K562 (cell line): ENCODE measurements around the gene NMRAL1. TPM values are rescaled to one million over a fixed set of nuclear protein-coding genes. Genes with fewer than 3 reads are reported as not detected.

Experiments used
- ATAC-seq: fragments of 200-7000 bp; cut with Tn5 transposase; 3 replicates; pipeline ENCODE4 v1.9.1; 2020; ENCODE audit warnings: moderate library complexity
- BruUV-seq: library from RNA; stranded (reverse); fragments of 400-500 nt; replicated peaks from 2 replicates; lab custom pipeline; 2021; lab: Mats Ljungman, UMichigan
- CTCF ChIA-PET: fragments of 300-600 bp; formaldehyde crosslinking; extraction: SDS; loops from one replicate; lab custom pipeline; 2021; ENCODE audit warnings: low intra/inter-chr PET ratio; lab: Yijun Ruan, JAX
- POLR2A ChIA-PET: fragments of 300-600, 350-650 bp; sonication (Branson Sonifier 250); formaldehyde crosslinking; extraction: SDS; loops from one replicate; lab custom pipeline; 2021; ENCODE audit warnings: antibody characterized with exemption, inconsistent platforms; lab: Yijun Ruan, JAX
- DNase-seq, 4 experiments: peaks; one replicate each; pipeline versions ENCODE4 v3.0.0 to v3.0.0-alpha.2; 2011 to 2018; ENCODE audit warnings: low spot score in 3 of 4, mixed read lengths in 3 of 4; ENCODE audit errors: extremely low read depth in 1 of 4
- FAIRE-seq: peaks from 2 replicates; lab custom pipeline; 2011; peaks lifted over from hg19 to GRCh38; lab: Jason Lieb, UNC
- H2AFZ ChIP-seq: 2 replicates; pipeline ENCODE4 v1.6.0; 2011; ENCODE audit warnings: low read depth, low read length, control low read depth, inconsistent platforms
- H3K27ac ChIP-seq: fragments of 200-600 bp; 3 replicates; pipeline ENCODE4 v1.8.0; 2011; ENCODE audit warnings: low read depth, mild to moderate bottlenecking, control low read depth, inconsistent platforms, low read length, moderate library complexity, mixed read lengths; ENCODE audit errors: extremely low read depth
- H3K27me3 ChIP-seq, 2 experiments: fragments of 300-600 bp in 1 of 2; 2 replicates in 1 of 2; 3 replicates in 1 of 2; pipeline versions ENCODE4 v1.6.0 to v1.8.0; 2011; ENCODE audit warnings: inconsistent platforms in 2 of 2, low read length in 2 of 2, mild to moderate bottlenecking in 1 of 2, mixed read lengths in 1 of 2, moderate library complexity in 1 of 2; ENCODE audit not compliant: control insufficient read depth in 2 of 2, insufficient read depth in 2 of 2
- H3K36me3 ChIP-seq: fragments of 300-600 bp; 3 replicates; pipeline ENCODE4 v1.8.0; 2011; ENCODE audit warnings: mild to moderate bottlenecking, low read length, inconsistent platforms; ENCODE audit not compliant: control insufficient read depth, insufficient read depth
- H3K4me1 ChIP-seq, 2 experiments: fragments of 200-600 bp in 1 of 2; replicated peaks in 1 of 2; 2 replicates in 1 of 2; 3 replicates in 1 of 2; pipeline versions ENCODE4 v1.5.1 to v1.8.0; 2011; ENCODE audit warnings: inconsistent platforms in 2 of 2, low read length in 2 of 2, mild to moderate bottlenecking in 1 of 2, mixed read lengths in 1 of 2, moderate library complexity in 1 of 2; ENCODE audit not compliant: control insufficient read depth in 2 of 2, insufficient read depth in 2 of 2
- H3K4me2 ChIP-seq: 2 replicates; pipeline ENCODE4 v1.6.1; 2011; ENCODE audit warnings: low read length, control low read depth, inconsistent platforms, mixed read lengths; ENCODE audit not compliant: insufficient read depth
- H3K4me3 ChIP-seq: fragments of 200-600 bp; sonication (generic), shearing (Covaris generic); 2 replicates; pipeline ENCODE4 v1.5.1; 2016; ENCODE audit warnings: control low read depth, inconsistent platforms
- H3K79me2 ChIP-seq: fragments of 200-600 bp; 3 replicates; pipeline ENCODE4 v1.8.0; 2011; ENCODE audit warnings: low read length, inconsistent platforms; ENCODE audit not compliant: control insufficient read depth, insufficient read depth
- H3K9ac ChIP-seq, 2 experiments: 2 replicates each; pipeline versions ENCODE4 v1.6.0 to v1.6.1; 2011; ENCODE audit warnings: low read depth in 2 of 2, low read length in 2 of 2, control low read depth in 1 of 2, inconsistent platforms in 1 of 2, mild to moderate bottlenecking in 1 of 2, mixed read lengths in 1 of 2; ENCODE audit not compliant: insufficient read depth in 1 of 2
- H3K9me1 ChIP-seq: one replicate; pipeline ENCODE4 v1.6.0; 2011; ENCODE audit warnings: inconsistent platforms, mild to moderate bottlenecking, low read length, moderate library complexity; ENCODE audit not compliant: control insufficient read depth, insufficient read depth
- H3K9me3 ChIP-seq: replicated peaks from 2 replicates; pipeline ENCODE4 v1.5.1; 2011; ENCODE audit warnings: low read depth, low read length, inconsistent platforms; ENCODE audit not compliant: control insufficient read depth, insufficient read depth
- H4K20me1 ChIP-seq: replicated peaks from 2 replicates; pipeline ENCODE4 v1.6.1; 2011; ENCODE audit warnings: low read length, inconsistent platforms, mixed read lengths; ENCODE audit not compliant: control insufficient read depth, insufficient read depth
- C11orf30 ChIP-seq: fragments of 450-650 bp; IDR thresholded peaks from 2 replicates; pipeline ENCODE4 v1.6.1; 2016; ENCODE audit warnings: low read depth, mild to moderate bottlenecking
- HNRNPL ChIP-seq: fragments of 200-400 bp; formaldehyde crosslinking; IDR thresholded peaks from 2 replicates; pipeline ENCODE4 v1.6.1; 2017; ENCODE audit warnings: low read depth, mild to moderate bottlenecking, low read length
- HSF4 ChIP-seq: fragments of 250-450 bp; sonication (Bioruptor Pico); IDR thresholded peaks from 2 replicates; pipeline ENCODE4 v2.1.2; 2022; ENCODE audit warnings: mild to moderate bottlenecking, moderate library complexity, borderline replicate concordance
- MAFF ChIP-seq: IDR thresholded peaks from 2 replicates; pipeline ENCODE4 v1.6.1; 2012; ENCODE audit warnings: low read length, improper control_type of control experiment
- MAFG ChIP-seq: fragments of 450-650 bp; conservative IDR thresholded peaks from 2 replicates; pipeline ENCODE4 v1.6.1; 2016; ENCODE audit warnings: missing genetic modification characterization, missing compliant biosample characterization
- NFE2 ChIP-seq: IDR thresholded peaks from 2 replicates; pipeline ENCODE4 v1.6.1; 2014; ENCODE audit warnings: antibody characterized with exemption, low read depth
- NFE2L1 ChIP-seq: fragments of 450-650 bp; IDR thresholded peaks from 2 replicates; pipeline ENCODE4 v1.6.1; 2016; ENCODE audit warnings: missing genetic modification characterization, low read depth, mild to moderate bottlenecking, missing compliant biosample characterization, moderate library complexity, borderline replicate concordance
- U2AF2 ChIP-seq: fragments of 200-400 bp; formaldehyde crosslinking; optimal IDR thresholded peaks from 2 replicates; pipeline ENCODE3; 2017; ENCODE audit warnings: low read depth, mild to moderate bottlenecking, low read length
- ZNF316 ChIP-seq: fragments of 450-650 bp; IDR thresholded peaks from 2 replicates; pipeline ENCODE4 v1.6.1; 2016
- WGBS: fragments of 100-300 bp; shearing (Covaris generic); methylation state at CpG from one replicate; pipeline ENCODE4 v1.1.6; 2016; ENCODE audit warnings: low coverage, mixed read lengths; ENCODE audit not compliant: insufficient coverage; ENCODE audit errors: missing lambda C conversion rate; 5-methylcytosine and 5-hydroxymethylcytosine counted together
- in situ Hi-C: fragments of 300-500 bp; cut with MboI; formaldehyde crosslinking; loops from 4 replicates; pipeline ENCODE4 v1.15.0; 2018; ENCODE audit warnings: inconsistent platforms, mixed read lengths
- intact Hi-C: fragments of 100-400 bp; cut with micrococcal nuclease; formaldehyde crosslinking; loops from 2 replicates; pipeline ENCODE4 v1.14.2; 2022
- polyA plus RNA-seq, 8 experiments: library from polyadenylated mRNA; depleted of rRNA in 4 of 8; stranded (reverse) in 5 of 8; unstranded in 3 of 8; fragments of >200 nt; fragmentation: Nextera tagmentation in 2 of 8; fragmentation: Illumina TruSeq in 1 of 8; extraction: Ambion mirVana in 2 of 8; extraction: Trizol in 1 of 8; gene quantifications; 2 replicates each; pipeline versions ENCODE4 v1.2.1 to v1.2.3, GENCODE V29; 2011 to 2014; ENCODE audit warnings: inconsistent platforms in 1 of 8, missing spikeins in 1 of 8
- total RNA-seq, 7 experiments: library from RNA; depleted of rRNA in 6 of 7; stranded (reverse); fragments of >200 nt in 6 of 7; fragmentation: Illumina TruSeq in 2 of 7; extraction: Trizol in 2 of 7; gene quantifications; 2 replicates each; pipeline versions ENCODE4 v1.2.1 to v1.2.3, GENCODE V29; 2011 to 2021; ENCODE audit warnings: low replicate concordance in 1 of 7

NMRAL1 gene
- total and polyA plus RNA-seq, 9 of the 15 experiments (the other 6 are each of a cell fraction or from before 2014, with no cell fraction given), result 6.3 to 116 (median 63.2) TPM

GRCh38 chr16:4435337-4436067 lies 38.9 kb downstream of the NMRAL1 start:
- DNase-seq (no peak), ATAC-seq (no peak), FAIRE-seq (no peak)
- ChIA-PET CTCF (no interaction called here), POLR2A (interaction anchor here (0.8 to 1.7 kb wide), 4 partner anchors 9 to 181 kb away, joined by 3 to 5 read pairs (median 4); partner anchors contain the start of gene HMOX2)
- TF ChIP-seq C11orf30, result peak; percentile 64
- TF ChIP-seq U2AF2, result no peak
- peak; percentile 57 for TF ChIP-seq NFE2
- peak; percentile 74 for TF ChIP-seq ZNF316
- TF ChIP-seq MAFF, result peak; percentile 23; the same call in 1 of the 2 replicates
- peak; percentile 75 for TF ChIP-seq MAFG
- peak; percentile 39; the same call in 1 of the 2 replicates for TF ChIP-seq NFE2L1
- no peak for TF ChIP-seq HSF4
- no peak for TF ChIP-seq HNRNPL
- H3K9ac ChIP-seq, result peak overlapping the region in 1 of 2 experiments; percentile 12; a peak in 1 of 4 replicates
- no peak overlapping the region for H2AFZ ChIP-seq
- H3K36me3 ChIP-seq, result peaks cover 76% of the 10 kb centered on the region
- H3K9me1 ChIP-seq, result no peaks in the 10 kb centered on the region
- no peaks in the 10 kb centered on the region for H3K27me3 ChIP-seq
- intact Hi-C loops (no loop called here), in situ Hi-C loops (no loop called here)
- WGBS, result 93% methylated on average over 8 of the region's 8 CpGs
- BruUV-seq, result no TSS peak
- H3K27ac ChIP-seq, result peak overlapping the region; percentile 6; the same call in 1 of the 3 replicates
- H4K20me1 ChIP-seq, result no peaks in the 10 kb centered on the region
- peak overlapping the region; percentile 16; the same call in 1 of the 2 replicates for H3K4me2 ChIP-seq
- H3K79me2 ChIP-seq, result peaks cover 50% of the 10 kb centered on the region
- no peak overlapping the region for H3K4me3 ChIP-seq
- peaks cover 13 to 23% of the 10 kb centered on the region in 2 experiments; a peak in 4 of 5 replicates for H3K4me1 ChIP-seq
- H3K9me3 ChIP-seq, result no peaks in the 10 kb centered on the region
